HCEC 1CT (cell line): ENCODE measurements around the gene LAD1.
A peak's percentile ranks its signal among the peaks of the same experiment; 100 is the strongest.

Experiments used
- DNase-seq: peaks from one replicate; pipeline ENCODE4 v3.0.0-alpha.2; 2017

Gene LAD1

DNA sequence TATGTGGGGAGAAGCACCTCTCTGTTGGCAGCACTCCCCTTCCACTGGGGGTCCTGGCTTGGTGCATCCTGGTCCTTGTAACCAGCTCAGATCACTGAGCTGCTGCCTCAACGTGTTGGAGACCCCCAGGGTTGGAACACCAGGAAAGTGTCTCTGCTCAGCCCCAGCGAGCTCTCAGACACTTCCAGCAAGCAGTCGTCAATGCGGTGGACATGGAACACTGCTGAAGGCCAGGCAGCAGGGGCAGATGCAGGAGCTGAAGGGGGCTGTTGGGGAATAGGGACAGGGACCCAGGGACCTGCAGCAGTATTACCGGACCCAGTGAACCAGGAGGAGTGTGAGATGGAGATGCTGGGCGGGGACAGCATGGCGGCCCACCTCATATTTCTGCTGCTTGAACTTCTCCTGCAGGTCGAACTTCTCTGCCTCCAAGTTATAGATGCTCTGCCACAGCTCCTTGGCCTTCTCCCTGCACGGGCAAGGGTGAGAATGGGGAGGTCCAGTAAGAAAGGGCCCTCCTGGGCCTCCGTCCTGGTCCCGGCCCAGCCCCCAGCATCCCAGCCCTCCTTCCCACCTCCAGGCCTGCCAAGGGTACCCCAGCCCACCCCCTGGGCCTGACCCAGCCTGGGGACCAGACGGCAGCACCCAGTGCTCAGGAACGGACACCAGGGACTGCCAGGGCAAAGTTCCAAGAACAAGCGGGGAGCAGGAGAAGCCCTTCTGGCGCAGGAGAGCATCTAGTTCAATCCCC, 38.0 kb downstream of the LAD1 start:
- DNase-seq, result no peak

DNA sequence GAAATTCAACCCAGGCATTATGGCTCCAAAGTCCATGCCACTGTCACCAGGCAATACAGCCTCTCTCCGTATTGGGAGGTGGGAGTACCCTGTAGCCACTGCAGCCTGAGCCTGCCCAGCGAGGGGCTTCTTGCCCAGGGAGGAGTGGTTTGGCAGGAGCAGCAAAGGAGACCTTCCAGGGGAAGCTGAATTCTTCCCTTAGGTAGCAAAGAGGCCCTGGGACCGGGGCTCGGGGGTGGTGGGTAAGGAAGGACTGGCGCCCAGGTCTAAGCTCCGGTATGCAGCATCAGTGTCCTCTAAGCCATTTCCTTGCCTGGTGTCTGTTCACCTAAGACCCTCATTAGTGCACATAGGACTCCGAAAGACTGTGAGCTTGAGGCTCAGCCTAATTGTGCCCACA, 38.6 kb downstream of the LAD1 start:
- no peak for DNase-seq

DNA sequence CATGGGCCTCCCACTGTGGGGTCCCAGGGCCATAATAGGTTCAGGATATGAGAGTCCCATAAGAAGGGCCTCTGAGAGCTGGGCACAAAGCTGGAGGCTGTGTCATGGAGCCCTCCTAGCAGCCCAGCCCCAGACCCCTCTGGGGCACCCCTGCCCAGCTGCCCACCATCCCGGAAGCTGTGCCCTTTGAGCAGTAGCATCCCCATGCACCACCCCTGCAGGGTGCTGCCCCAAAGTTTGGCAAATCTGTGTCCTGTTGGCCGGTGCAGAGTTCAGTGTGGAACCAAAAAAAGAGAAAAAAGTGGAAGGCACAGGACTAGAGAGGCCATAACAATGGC, 39.3 kb downstream of the LAD1 start:
- DNase-seq, result no peak

DNA sequence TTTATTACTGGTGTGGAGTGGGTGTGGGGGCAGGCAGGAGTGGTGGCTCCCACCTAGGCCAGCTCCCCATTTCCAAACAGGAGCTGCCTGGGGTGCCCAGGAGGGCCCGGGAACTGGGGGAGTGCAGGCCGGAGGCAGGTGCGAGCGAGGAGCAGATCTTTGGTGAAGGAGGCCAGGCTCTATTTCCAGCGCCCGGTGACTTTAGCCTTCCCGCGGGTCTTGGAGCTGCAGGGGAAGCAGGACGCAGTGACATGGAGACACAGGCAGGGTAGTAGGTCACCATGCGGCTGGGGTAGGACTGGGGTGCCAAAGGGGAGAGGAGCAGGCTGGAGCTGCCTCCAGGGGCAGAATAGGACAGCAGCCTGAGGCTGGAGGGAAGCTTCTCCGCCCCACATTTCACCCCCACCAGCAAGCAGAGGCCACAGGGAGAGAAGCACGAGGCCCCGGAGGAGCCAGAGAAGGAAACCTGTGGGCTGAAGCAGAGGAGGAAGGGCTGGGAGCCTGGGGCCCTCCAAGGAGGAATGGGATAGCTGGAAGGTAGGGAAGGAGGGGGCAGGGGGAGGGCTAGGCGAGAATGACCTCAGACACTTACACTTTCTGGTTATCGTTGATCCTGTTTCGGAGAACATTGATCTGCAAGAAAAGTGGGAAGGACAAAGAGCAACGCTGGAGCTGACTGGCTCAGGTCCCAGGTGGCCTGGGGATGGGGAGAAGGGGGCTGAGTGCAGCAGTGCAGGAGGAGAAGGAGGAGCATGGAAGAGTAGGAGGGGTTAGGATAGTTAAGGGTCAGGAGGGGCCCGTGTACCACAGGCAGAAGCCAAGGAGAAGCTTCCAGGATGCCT, 39.9 kb downstream of the LAD1 start:
- DNase-seq, result no peak

DNA sequence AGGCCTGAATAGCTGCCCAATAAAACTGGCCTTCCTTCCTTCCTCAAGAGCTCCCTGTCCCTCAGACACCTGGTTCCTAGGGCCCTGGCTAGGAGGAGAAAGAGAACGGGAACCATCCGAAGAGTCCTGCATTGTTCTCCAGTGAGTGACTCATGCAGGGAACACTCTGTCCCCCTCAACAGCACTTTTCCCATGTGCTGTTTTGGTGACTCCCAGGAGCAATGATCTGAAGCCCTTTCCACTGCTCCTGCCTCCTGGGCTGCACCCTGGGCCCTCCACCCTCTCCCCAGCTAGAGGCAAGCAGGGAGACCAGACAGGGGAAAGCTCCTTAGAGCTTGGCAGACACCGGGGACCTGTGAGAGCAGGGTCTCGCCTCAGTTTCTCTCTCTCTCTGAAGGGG, 40.5 kb downstream of the LAD1 start:
- peak; percentile 39 for DNase-seq

DNA sequence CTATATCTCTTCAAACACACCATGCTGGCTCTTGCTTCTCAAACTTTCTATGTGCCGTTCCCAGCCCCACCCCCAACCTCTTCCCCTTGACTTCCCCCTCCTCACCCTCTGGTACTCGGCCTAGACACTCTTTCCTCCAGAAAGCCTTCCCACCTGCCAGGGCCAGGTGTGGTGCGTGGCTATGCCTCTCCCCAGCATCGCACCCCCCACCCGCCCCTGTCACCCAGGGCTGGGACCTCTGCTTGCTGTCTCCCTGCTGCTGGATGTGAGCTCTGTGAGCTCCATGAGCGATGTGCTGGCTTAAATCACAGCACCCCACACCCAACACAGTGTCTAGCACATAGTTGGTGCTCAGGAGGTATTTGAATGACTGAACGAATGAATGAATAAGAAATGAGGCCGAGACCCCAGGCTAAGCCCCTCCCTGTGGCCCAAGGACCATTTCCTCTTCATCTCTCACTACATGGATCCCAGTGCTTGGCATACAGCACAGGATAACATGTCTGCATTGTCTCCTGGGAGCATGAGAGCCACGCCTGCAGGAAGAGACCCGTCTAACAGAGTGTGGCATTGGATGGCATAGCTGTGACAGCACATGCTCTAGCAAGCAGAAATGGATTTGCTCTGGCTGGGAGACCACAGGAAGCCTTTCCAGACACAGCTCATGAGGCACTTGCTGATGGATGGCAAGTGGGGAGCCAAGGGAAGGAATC, 41.3 kb downstream of the LAD1 start:
- DNase-seq, result no peak

DNA sequence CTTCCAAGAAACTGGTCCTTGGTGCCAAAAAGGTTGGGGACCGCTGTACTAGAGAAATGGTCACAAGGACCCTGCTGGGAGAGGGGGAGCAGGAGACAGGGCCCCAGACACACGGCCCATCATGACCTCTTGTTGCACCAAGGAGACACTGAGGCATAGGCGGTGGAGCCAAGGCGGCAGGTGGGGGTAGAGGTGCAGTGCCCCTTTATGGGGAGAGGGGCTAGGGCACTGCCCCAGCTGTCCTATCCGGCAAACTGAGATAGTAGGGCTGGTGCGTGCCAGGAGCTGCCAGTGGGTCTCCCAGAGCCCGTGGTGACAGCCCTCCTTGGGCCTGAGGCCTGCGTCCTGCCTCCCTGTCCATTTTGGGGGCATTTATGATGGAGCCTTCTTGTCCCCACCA, 41.9 kb downstream of the LAD1 start:
- no peak for DNase-seq

DNA sequence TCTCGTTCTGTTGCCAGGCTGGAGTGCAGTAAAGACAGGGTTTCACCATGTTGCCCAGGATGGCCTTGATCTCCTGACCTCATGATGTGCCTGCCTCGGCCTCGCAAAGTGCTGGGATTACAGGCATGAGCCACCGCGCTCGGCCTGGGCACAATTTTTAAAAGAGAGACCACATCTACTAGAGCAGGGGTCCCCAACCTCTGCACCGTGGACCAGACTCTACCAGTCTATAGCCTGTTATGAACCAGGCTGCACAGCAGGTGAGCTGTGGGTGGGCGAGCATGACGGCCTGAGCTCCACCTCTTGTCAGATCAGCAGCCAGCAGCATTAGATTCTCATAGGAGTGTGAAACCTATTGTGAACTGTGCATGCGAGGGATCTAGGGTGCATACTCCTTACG, 42.4 kb downstream of the LAD1 start:
- DNase-seq, result no peak

DNA sequence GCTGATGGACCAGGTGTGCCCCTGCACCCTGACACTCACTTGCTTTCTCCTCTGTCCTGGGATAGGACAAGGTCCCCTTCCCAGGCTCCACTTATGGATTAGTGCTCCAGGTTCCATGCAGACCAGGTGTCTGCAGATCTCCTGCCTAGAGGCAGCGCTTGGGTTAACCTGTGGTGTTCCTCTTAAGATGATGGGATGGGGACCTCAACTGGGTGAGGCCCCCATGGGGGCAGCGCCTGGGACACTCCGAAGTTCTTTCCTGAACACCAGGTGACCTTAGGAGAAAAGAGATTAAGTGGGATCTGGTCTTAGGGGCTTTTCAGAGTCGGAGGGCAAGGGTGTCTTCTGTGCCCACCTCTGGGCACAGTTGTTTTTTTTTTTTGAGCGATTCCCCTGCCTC, 42.9 kb downstream of the LAD1 start:
- no peak for DNase-seq

DNA sequence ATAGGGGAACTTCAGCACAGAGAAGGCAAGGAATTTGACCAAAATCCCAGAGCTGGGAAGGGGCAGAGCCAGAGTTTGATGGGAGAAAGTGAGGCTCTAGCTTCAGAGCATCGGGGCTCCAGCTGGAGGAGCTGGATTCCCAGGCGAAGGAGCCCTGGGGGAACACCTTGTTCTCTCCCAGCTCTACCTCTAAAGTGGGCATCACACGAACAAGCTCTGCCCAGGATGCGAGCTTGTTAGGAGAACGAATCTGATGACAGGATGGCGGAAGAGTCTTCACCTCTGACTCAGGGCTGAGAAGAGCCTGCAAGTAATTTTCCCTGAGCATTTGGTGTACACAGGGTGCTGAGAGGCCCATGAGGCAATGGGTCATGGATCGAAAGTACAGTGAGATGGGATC, 43.7 kb downstream of the LAD1 start:
- no peak for DNase-seq

DNA sequence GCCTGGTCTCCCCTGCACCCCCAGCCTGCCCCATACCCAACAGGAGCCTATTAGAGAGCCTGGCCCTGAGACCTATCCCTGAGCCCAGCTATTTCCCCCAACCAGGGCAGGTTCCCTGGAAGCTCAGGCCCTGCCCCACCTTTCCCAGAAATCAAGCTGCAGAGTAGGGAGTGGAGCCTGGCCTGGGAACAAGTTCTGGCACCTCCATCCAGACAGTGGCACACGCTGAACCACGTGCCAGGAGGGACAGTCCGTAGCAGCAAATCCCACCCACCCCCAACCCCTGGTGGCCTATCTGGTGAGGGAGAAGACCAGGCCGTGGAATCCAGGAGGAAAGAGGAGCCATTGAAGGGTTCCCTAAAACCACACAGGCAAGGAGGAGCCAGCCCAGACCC, 44.2 kb downstream of the LAD1 start:
- DNase-seq, result no peak

DNA sequence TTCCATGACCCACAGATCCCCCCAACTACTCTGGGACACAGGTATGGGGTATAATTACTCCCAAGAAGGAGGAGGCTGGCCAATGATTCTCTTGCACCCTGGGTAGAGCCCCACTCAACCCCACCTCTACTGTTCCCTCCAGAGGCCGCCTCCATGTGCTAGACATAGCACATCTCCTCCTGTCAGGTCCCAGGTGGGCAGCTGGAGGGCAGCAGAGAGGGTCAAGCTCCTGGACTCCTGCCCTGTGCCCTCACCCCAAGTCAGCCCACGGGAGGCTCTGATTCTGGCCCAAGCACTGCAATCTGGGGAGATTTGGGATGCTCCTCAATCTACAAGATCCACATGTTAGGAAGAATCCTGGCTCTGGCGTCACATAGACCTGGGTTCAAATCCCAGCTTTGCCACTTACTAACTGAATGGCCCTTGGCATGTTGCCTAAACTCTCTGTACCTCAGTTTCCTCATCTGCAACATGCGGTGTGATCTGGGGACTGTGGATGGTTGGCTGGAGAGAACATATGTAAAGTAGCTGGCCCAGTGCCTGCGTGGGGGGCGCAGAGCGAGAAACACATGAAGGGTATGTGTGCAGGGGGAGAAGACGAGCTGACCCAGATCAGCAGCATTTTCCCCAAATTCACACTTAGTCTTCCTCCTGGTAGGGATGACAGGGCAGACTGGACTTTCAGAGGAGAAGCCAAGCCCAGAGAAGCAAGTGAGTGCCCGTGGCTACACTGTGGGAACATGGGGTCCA, 44.8 kb downstream of the LAD1 start:
- DNase-seq, result no peak

DNA sequence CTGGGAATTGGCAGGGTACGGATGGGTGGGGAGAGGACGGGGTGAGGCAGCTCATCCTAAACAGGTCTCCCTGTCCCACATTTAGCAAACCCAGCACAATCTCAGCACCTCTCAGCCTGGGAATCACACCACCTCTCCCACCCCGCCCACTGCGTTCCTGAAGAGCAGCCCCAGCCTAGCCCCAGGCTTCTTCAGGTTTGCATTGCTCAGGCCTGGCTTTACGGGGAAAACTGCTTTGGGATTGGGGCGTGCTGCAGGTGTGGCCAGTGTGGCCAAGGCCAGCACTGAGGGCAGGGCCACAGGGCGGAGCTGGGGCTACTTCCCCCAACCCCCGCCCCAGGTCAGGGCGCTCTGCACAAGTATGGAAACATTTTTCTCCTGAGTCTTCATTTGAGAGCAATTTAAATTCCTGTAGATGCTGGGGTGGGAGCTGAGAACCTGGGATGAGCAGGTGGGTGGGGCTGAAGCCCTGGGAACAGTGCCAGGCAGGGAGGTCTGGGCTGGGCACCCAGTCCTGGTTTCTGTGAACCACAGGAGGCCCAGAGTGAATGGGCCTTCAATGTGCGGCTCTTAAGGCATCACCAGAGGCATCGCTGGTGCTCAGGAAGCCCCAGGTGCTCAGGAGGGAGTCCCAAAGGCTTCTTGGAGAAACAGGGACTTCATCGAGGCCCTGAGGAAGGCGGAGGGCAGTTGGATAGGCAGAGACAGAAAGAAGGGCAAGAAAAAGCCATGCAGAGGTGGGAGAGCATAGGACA, 45.8 kb downstream of the LAD1 start:
- no peak for DNase-seq

DNA sequence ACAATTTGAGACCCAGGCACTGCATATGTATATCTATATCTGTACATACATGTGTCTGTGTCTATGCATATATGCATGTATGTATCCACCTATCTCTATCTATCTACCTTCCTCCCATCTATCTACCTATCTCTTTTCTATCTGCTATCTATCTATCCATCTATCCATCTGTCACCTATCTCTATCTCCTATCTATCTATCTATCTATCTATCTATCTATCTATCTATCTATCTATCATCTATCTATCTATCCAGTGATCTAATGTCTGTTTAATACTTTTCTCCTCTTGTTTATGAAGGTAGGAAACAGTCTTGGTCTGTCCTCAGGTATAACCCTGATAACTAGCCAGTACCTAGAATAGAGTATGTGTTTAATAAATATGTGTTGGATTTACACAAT, 47.5 kb downstream of the LAD1 start:
- no peak for DNase-seq

DNA sequence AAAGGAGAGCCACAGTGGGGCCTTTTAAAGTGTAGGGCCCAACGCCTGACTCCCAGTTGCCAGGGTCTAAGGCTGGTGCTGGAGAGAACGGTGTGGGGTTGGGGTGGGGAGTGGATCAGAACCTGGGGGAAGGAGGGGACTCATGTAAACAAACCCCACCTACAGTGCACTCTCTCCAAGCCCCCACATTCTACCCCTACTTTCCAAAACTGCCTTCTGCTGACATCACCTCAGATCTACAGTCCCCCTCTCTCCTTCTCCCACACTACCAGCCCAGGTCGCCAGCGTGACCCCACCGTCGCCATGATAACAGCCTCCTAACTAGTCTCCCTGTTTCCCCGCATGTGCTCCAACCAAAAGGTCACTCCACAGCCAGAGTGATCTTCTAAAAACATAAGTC, 48.2 kb downstream of the LAD1 start:
- DNase-seq, result no peak

DNA sequence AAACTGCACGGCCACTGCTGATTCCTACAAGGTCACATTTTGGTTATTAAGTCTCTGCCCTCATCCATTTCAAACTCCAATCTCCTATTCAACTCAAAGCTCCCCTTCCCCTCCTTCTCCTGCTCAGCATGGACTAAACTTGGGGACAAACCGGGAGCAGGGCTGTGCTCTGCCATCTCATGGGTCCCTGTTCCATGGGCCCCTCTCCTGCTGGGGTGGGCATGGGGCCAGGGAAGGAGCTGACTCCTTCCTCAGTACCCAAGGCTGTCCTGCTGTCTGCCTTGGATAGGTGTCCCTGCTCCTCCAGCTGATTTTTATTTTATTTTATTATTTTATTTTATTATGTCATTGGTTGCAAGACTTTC, 48.8 kb downstream of the LAD1 start:
- DNase-seq, result no peak

DNA sequence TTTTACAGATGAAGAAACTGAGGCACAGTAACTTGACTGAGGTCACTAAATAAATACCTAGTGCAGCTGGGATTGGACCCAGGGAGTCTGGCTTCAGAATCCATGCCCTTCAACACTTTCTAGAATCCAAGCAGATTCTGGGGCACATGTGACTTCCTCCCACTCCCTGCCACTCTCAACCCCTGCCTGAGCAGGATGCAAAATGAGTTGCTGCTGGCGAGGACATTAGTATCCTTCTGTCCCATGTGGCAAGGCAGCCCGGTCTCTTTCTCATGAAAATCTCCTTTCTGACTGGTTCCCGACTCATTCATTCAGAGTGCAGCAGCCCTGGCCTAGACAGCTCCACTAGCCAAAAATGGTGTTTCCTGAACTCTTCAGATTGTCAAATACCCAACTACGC, 50.0 kb downstream of the LAD1 start:
- DNase-seq, result no peak

DNA sequence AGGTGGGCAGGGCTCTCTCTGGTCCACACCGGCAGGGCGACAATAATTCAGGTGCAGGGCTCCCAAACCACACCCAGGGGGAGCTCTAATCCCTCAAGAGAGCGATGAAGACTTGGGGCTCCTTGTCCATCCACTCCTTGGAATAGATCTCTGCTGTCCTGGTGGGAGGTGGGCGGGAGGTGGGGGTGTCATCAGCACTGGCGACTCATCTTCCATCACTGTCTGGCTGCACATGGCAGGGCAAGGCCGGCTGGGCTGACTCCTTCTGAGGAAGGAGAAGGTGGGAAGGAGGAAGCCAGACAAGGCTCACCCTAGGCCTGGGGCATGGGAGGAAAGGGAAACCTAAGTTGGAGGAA, 50.9 kb downstream of the LAD1 start:
- peak; percentile 51 for DNase-seq

DNA sequence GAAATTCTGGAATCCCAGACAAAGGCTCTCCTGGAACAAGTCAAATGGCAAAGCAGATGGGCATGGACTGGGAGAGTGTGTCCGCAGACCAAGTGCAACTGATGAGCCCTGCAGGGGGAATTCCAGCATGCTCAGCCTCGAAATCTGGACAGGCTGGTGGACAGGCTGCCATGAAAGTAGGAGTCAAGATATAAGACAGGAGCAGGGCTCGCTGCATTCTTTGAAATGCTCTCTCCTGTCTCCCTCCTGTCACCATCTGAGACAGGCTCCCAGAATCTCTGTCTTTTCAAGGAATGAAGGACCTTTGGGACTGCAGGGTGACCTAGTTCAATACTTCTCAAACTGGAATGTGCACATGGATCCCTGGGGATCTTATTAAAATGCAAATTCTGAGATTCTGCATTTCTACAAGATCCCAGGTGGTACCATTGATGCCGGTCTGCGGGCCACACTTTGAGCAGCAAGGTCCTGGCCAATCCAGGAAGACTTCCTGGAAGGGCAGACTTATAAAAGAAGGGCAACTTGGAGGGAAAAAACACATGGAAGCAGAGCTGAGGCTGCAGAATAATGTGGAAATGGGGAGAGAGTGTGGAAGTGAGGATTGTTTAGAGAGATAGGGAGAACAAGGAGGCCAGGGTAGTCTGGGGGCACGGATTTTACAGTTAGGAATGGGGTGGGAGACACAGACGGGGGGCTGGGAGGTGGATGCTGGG, 51.5 kb downstream of the LAD1 start:
- no peak for DNase-seq

DNA sequence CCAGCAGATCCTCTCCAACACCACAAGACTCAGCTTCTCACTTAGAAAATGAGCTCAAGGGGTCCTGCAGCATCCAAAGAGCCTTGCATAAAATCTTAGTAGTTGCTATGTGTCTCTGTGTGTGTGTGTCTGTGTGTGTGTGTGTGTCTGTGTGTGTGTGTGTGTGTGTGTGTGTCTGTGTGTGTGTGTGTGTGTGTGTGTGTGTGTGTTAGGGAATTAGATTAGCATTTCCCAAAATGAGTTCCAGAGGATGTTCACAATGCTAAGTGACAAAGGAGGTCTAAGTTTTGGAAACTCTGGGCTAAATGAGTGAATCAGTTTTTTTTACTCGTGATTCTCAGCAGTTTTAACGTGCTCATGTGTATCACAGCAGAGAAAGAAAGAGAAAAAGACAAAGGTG, 52.1 kb downstream of the LAD1 start:
- DNase-seq, result no peak

DNA sequence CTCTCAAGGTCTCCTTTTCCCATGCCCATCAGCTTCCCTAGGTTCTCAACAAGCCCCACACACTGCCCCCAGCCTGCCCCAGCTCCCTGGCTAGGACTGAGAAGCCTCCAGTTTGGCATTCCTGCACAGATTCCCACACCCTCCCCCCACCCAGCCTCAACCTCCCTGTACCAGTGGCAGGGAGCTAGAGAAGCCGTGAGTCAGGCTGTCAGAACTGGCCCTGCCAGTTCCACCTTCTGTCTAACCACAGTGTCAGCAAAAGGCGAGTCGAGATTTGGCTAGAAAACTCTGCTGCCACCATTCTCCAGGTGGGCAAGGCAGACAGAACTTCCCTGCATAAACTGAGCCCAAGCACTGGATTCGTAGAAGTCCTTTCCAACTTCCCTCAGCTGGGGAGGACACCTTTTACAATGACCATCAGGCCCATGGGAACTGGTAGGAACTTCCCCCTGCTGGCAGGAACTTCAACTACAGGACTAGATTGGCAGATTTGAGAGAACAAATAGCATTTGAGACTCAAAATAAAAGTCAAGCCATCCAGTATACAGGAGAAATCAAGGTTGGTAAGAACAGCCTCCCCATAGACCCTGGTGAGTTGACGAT, 52.7 kb downstream of the LAD1 start:
- peak; percentile 55 for DNase-seq

DNA sequence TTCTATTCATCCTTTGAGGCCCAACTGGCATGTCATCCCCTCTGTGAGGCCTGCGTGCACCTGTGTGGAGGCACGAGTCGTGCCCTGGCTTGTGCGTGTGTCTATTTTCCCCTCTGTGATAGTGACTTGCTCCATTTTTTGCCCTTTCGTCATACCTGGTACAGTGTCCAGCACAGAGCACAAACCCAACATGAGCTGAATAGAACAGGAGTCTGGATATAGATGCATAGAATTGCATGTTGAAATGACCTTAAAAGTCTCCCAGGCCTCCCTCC, 54.1 kb downstream of the LAD1 start:
- no peak for DNase-seq
